Gastrocnemius medialis (tissue), 4 donors: ENCODE results near the gene NPRL2.

Source experiments
- POLR2A ChIP-seq, 2 donors: fragments of 450-650 bp; IDR thresholded peaks; one replicate each; pipeline ENCODE4 v1.6.1; 2017; ENCODE audit warnings: antibody characterized with exemption in 2 of 2, mild to moderate bottlenecking in 2 of 2, moderate library complexity in 2 of 2
- TF ChIP-seq, protein P1 (sequence below), 5 experiments: fragments of 450-650 bp in 3 of 5; fragments of 200-600 bp in 2 of 5; sonication (generic) in 2 of 5; IDR thresholded peaks in 4 of 5; conservative IDR thresholded peaks in 1 of 5; 1 replicate in 4 of 5; 2 replicates in 1 of 5; pipeline ENCODE4 v1.5.1; 2016 to 2019; ENCODE audit warnings: antibody characterized with exemption in 5 of 5, mild to moderate bottlenecking in 3 of 5, moderate library complexity in 3 of 5

- TF ChIP-seq, protein P1, sequence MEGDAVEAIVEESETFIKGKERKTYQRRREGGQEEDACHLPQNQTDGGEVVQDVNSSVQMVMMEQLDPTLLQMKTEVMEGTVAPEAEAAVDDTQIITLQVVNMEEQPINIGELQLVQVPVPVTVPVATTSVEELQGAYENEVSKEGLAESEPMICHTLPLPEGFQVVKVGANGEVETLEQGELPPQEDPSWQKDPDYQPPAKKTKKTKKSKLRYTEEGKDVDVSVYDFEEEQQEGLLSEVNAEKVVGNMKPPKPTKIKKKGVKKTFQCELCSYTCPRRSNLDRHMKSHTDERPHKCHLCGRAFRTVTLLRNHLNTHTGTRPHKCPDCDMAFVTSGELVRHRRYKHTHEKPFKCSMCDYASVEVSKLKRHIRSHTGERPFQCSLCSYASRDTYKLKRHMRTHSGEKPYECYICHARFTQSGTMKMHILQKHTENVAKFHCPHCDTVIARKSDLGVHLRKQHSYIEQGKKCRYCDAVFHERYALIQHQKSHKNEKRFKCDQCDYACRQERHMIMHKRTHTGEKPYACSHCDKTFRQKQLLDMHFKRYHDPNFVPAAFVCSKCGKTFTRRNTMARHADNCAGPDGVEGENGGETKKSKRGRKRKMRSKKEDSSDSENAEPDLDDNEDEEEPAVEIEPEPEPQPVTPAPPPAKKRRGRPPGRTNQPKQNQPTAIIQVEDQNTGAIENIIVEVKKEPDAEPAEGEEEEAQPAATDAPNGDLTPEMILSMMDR (IDR thresholded peaks at IDR 0.05 in 4 of 5, conservative IDR thresholded peaks at IDR 0.05 in 1 of 5), result no peak
- no peak for TF ChIP-seq POLR2A (IDR thresholded peaks at IDR 0.05)
These were observed 24.8 kb upstream of the NPRL2 start for GRCh38 chr3:50375258-50375931.
